ENCODE measurements around the gene SNF8. TPM values are rescaled to one million over a fixed set of nuclear protein-coding genes. Genes with fewer than 3 reads are reported as not detected.
A peak's percentile ranks its signal among the peaks of the same experiment; 100 is the strongest.

SNF8 gene
- total RNA-seq, 1 donor = 63.7 TPM

GRCh38 chr17:48929812-48930165, 14.9 kb downstream of the SNF8 start:
- Histone ChIP-seq H3K79me2 (ENCODE audit: insufficient read depth, low read length) (peaks cover 22% of the 10 kb centered on the region), H4K20me1 (ENCODE audit: insufficient read depth, low read length) (peaks cover 17% of the 10 kb centered on the region), H3K9me3 (ENCODE audit: low read depth, low read length) (no peaks in the 10 kb centered on the region), H3K27ac (ENCODE audit: low read depth, low read length) (no peak overlapping the region), H2AFZ (ENCODE audit: low read length) (no peak overlapping the region), H3K4me3 (ENCODE audit: insufficient read depth, low read length) (no peak overlapping the region), H3K4me2 (ENCODE audit: insufficient read depth, low read length) (no peak overlapping the region), H3K36me3 (ENCODE audit: insufficient read depth, low read length) (peaks cover 91% of the 10 kb centered on the region), H3K27me3 (ENCODE audit: insufficient read depth, low read length) (no peaks in the 10 kb centered on the region), H3K4me1 (ENCODE audit: insufficient read depth, low read length) (peaks cover 4% of the 10 kb centered on the region)
- DNase-seq (ENCODE audit: insufficient read length, low spot score, missing footprints) = no peak
- TF ChIP-seq CTCF (IDR thresholded peaks at IDR 0.05; ENCODE audit: extremely low read depth, low read depth, low read length) = no peak

- H3K4me3 ChIP-seq (ENCODE audit: insufficient read depth, low read length) = no peak overlapping the region
- H3K4me2 ChIP-seq (ENCODE audit: insufficient read depth, low read length) = no peak overlapping the region
- DNase-seq (ENCODE audit: insufficient read length, low spot score, missing footprints) = peak; percentile 66
- TF ChIP-seq CTCF (IDR thresholded peaks at IDR 0.05; ENCODE audit: extremely low read depth, low read depth, low read length) = no peak
- peaks cover 4% of the 10 kb centered on the region for H3K4me1 ChIP-seq (ENCODE audit: insufficient read depth, low read length)
- peaks cover 23% of the 10 kb centered on the region for H3K79me2 ChIP-seq (ENCODE audit: insufficient read depth, low read length)
- H3K36me3 ChIP-seq (ENCODE audit: insufficient read depth, low read length) = peaks cover 93% of the 10 kb centered on the region
- H3K9me3 ChIP-seq (ENCODE audit: low read depth, low read length) = no peaks in the 10 kb centered on the region
- H3K27ac ChIP-seq (ENCODE audit: low read depth, low read length) = no peak overlapping the region
- H4K20me1 ChIP-seq (ENCODE audit: insufficient read depth, low read length) = peaks cover 17% of the 10 kb centered on the region
- no peak overlapping the region for H2AFZ ChIP-seq (ENCODE audit: low read length)
- H3K27me3 ChIP-seq (ENCODE audit: insufficient read depth, low read length) = no peaks in the 10 kb centered on the region
These were observed 15.5 kb downstream of the SNF8 start for GRCh38 chr17:48928876-48929811.

GRCh38 chr17:48927978-48928745, 16.5 kb downstream of the SNF8 start:
- H3K79me2 ChIP-seq (ENCODE audit: insufficient read depth, low read length) = peaks cover 30% of the 10 kb centered on the region
- H3K27ac ChIP-seq (ENCODE audit: low read depth, low read length) = no peak overlapping the region
- H3K27me3 ChIP-seq (ENCODE audit: insufficient read depth, low read length) = no peaks in the 10 kb centered on the region
- peaks cover 4% of the 10 kb centered on the region for H3K4me1 ChIP-seq (ENCODE audit: insufficient read depth, low read length)
- H2AFZ ChIP-seq (ENCODE audit: low read length) = no peak overlapping the region
- H3K4me3 ChIP-seq (ENCODE audit: insufficient read depth, low read length) = no peak overlapping the region
- no peak for TF ChIP-seq CTCF (IDR thresholded peaks at IDR 0.05; ENCODE audit: extremely low read depth, low read depth, low read length)
- no peak for DNase-seq (ENCODE audit: insufficient read length, low spot score, missing footprints)
- peaks cover 17% of the 10 kb centered on the region for H4K20me1 ChIP-seq (ENCODE audit: insufficient read depth, low read length)
- H3K36me3 ChIP-seq (ENCODE audit: insufficient read depth, low read length) = peaks cover 93% of the 10 kb centered on the region
- H3K4me2 ChIP-seq (ENCODE audit: insufficient read depth, low read length) = no peak overlapping the region
- no peaks in the 10 kb centered on the region for H3K9me3 ChIP-seq (ENCODE audit: low read depth, low read length)

- Histone ChIP-seq H3K27ac (ENCODE audit: low read depth, low read length) (no peak overlapping the region), H3K4me3 (ENCODE audit: insufficient read depth, low read length) (no peak overlapping the region), H3K27me3 (ENCODE audit: insufficient read depth, low read length) (no peaks in the 10 kb centered on the region), H3K79me2 (ENCODE audit: insufficient read depth, low read length) (peaks cover 40% of the 10 kb centered on the region), H3K4me2 (ENCODE audit: insufficient read depth, low read length) (no peak overlapping the region), H4K20me1 (ENCODE audit: insufficient read depth, low read length) (peaks cover 17% of the 10 kb centered on the region), H3K4me1 (ENCODE audit: insufficient read depth, low read length) (peaks cover 4% of the 10 kb centered on the region), H3K36me3 (ENCODE audit: insufficient read depth, low read length) (peaks cover 94% of the 10 kb centered on the region), H3K9me3 (ENCODE audit: low read depth, low read length) (no peaks in the 10 kb centered on the region), H2AFZ (ENCODE audit: low read length) (no peak overlapping the region)
- DNase-seq (ENCODE audit: insufficient read length, low spot score, missing footprints) = no peak
- no peak for TF ChIP-seq CTCF (IDR thresholded peaks at IDR 0.05; ENCODE audit: extremely low read depth, low read depth, low read length)
These were observed 18.7 kb downstream of the SNF8 start for GRCh38 chr17:48925991-48926342.
